WTC11 (cell line): Measurements from ENCODE around the gene GLTPD2. TPM values are rescaled to one million over a fixed set of nuclear protein-coding genes. Genes with fewer than 3 reads are reported as not detected.

ENCODE experiments used
- ATAC-seq: fragments of 200-7000 bp; cut with Tn5 transposase; 2 replicates; pipeline ENCODE4 v1.10.0; 2021; ENCODE audit warnings: mild to moderate bottlenecking, moderate library complexity
- CTCF ChIA-PET: fragments of 300-600 bp; sonication (Branson Sonifier 250); formaldehyde crosslinking; loops from one replicate; lab custom pipeline; 2021; ENCODE audit warnings: antibody characterized with exemption; lab: Charles Lee
- POLR2A ChIA-PET: fragments of 350-600 bp; sonication (Branson Sonifier 250); formaldehyde crosslinking; loops from one replicate; lab custom pipeline; 2021; ENCODE audit warnings: antibody characterized with exemption; lab: Charles Lee
- DNase-seq: peaks from one replicate; pipeline ENCODE4 v3.0.0; 2021; ENCODE audit warnings: low spot score
- H3K27ac Mint-ChIP-seq: 2 replicates; pipeline ENCODE4 v1.8.0; 2021; ENCODE audit warnings: mixed read lengths
- H3K27me3 Mint-ChIP-seq: 2 replicates; pipeline ENCODE4 v1.8.0; 2021; ENCODE audit warnings: low read depth, mild to moderate bottlenecking, moderate library complexity, mixed read lengths
- H3K36me3 Mint-ChIP-seq: 2 replicates; pipeline ENCODE4 v1.8.0; 2021; ENCODE audit warnings: mixed read lengths
- H3K4me1 Mint-ChIP-seq: 2 replicates; pipeline ENCODE4 v1.8.0; 2022; ENCODE audit warnings: mixed read lengths
- H3K4me3 Mint-ChIP-seq: 2 replicates; pipeline ENCODE4 v1.8.0; 2021; ENCODE audit warnings: mild to moderate bottlenecking, moderate library complexity, mixed read lengths
- H3K9me3 Mint-ChIP-seq: 2 replicates; pipeline ENCODE4 v1.8.0; 2021; ENCODE audit warnings: mixed read lengths
- ATF1 ChIP-seq: sonication (generic); formaldehyde crosslinking; IDR thresholded peaks from 2 replicates; pipeline ENCODE4 v1.8.1; 2023; ENCODE audit warnings: mild to moderate bottlenecking, moderate library complexity, missing genetic modification reagents
- CREB1 ChIP-seq: sonication (generic); formaldehyde crosslinking; IDR thresholded peaks from 2 replicates; pipeline ENCODE4 v1.8.0; 2023; ENCODE audit warnings: mild to moderate bottlenecking, missing genetic modification reagents
- CREM ChIP-seq: sonication (generic); formaldehyde crosslinking; IDR thresholded peaks from 2 replicates; pipeline ENCODE4 v1.8.1; 2022; ENCODE audit warnings: mild to moderate bottlenecking, missing genetic modification reagents, moderate library complexity
- EMX1 ChIP-seq: fragments of 250-450 bp; sonication (Bioruptor Pico); IDR thresholded peaks from 2 replicates; pipeline ENCODE4 v1.8.0; 2021; ENCODE audit warnings: mild to moderate bottlenecking
- NFATC4 ChIP-seq: fragments of 250-450 bp; sonication (Bioruptor Pico); IDR thresholded peaks from 2 replicates; pipeline ENCODE4 v1.9.0; 2021; ENCODE audit warnings: mild to moderate bottlenecking
- PRRX2 ChIP-seq: fragments of 250-450 bp; sonication (Bioruptor Pico); IDR thresholded peaks from 2 replicates; pipeline ENCODE4 v1.8.0; 2021; ENCODE audit warnings: mild to moderate bottlenecking
- RORB ChIP-seq: fragments of 250-450 bp; sonication (Bioruptor Pico); IDR thresholded peaks from 2 replicates; pipeline ENCODE4 v1.9.0; 2021; ENCODE audit warnings: mild to moderate bottlenecking
- SMAD3 ChIP-seq: sonication (generic); formaldehyde crosslinking; IDR thresholded peaks from 2 replicates; pipeline ENCODE4 v1.8.0; 2022; ENCODE audit warnings: missing genetic modification reagents, mild to moderate bottlenecking, borderline replicate concordance
- SMAD4 ChIP-seq: sonication (generic); formaldehyde crosslinking; IDR thresholded peaks from 2 replicates; pipeline ENCODE4 v1.8.0; 2022; ENCODE audit warnings: mild to moderate bottlenecking, missing genetic modification reagents
- TCF7 ChIP-seq: sonication (generic); formaldehyde crosslinking; IDR thresholded peaks from 2 replicates; pipeline ENCODE4 v1.8.0; 2022; ENCODE audit warnings: mild to moderate bottlenecking, low read depth, missing genetic modification reagents, moderate library complexity
- TEAD1 ChIP-seq: sonication (generic); formaldehyde crosslinking; IDR thresholded peaks from 2 replicates; pipeline ENCODE4 v1.8.0; 2022; ENCODE audit warnings: mild to moderate bottlenecking, missing genetic modification reagents
- ZNF138 ChIP-seq: sonication (generic); formaldehyde crosslinking; conservative IDR thresholded peaks from 2 replicates; pipeline ENCODE4 v1.8.1; 2022; ENCODE audit warnings: mild to moderate bottlenecking, moderate library complexity, missing genetic modification reagents
- ZNF232 ChIP-seq: sonication (generic); formaldehyde crosslinking; IDR thresholded peaks from 2 replicates; pipeline ENCODE4 v1.8.0; 2022; ENCODE audit warnings: mild to moderate bottlenecking, missing genetic modification reagents
- total RNA-seq: library from RNA; stranded (reverse); gene quantifications from 3 replicates; pipeline ENCODE4 v1.2.3, GENCODE V29; 2021
- TF ChIP-seq, protein P1 (sequence below): fragments of 250-450 bp; sonication (Bioruptor Pico); IDR thresholded peaks from 2 replicates; pipeline ENCODE4 v1.9.0; 2021; ENCODE audit warnings: moderate library complexity, mild to moderate bottlenecking, inconsistent platforms, borderline replicate concordance
- TF ChIP-seq, protein P2 (sequence below): fragments of 250-450 bp; sonication (Bioruptor Pico); IDR thresholded peaks from 2 replicates; pipeline ENCODE4 v1.9.0; 2021; ENCODE audit warnings: mild to moderate bottlenecking
- TF ChIP-seq, protein P3 (sequence below): sonication (generic); formaldehyde crosslinking; IDR thresholded peaks from 2 replicates; pipeline ENCODE4 v1.8.1; 2022; ENCODE audit warnings: missing genetic modification reagents, borderline replicate concordance
- TF ChIP-seq, protein P4 (sequence below): sonication (generic); formaldehyde crosslinking; IDR thresholded peaks from 2 replicates; pipeline ENCODE4 v1.8.0; 2022; ENCODE audit warnings: missing genetic modification reagents
- TF ChIP-seq, protein P5 (sequence below): fragments of 250-450 bp; sonication (Bioruptor Pico); IDR thresholded peaks from 2 replicates; pipeline ENCODE4 v2.1.2; 2022; ENCODE audit warnings: mild to moderate bottlenecking, moderate library complexity
- TF ChIP-seq, protein P6 (sequence below): sonication (generic); formaldehyde crosslinking; IDR thresholded peaks from 2 replicates; pipeline ENCODE4 v1.8.0; 2023; ENCODE audit warnings: mild to moderate bottlenecking, missing genetic modification reagents
- TF ChIP-seq, protein P7 (sequence below): sonication (generic); formaldehyde crosslinking; IDR thresholded peaks from 2 replicates; pipeline ENCODE4 v1.8.0; 2023; ENCODE audit warnings: missing genetic modification reagents, mild to moderate bottlenecking, borderline replicate concordance
- TF ChIP-seq, protein P8 (sequence below): sonication (generic); formaldehyde crosslinking; IDR thresholded peaks from 2 replicates; pipeline ENCODE4 v1.8.0; 2022; ENCODE audit warnings: mild to moderate bottlenecking, missing genetic modification reagents

The GLTPD2 gene
- total RNA-seq, 1 experiment from 2014 or later = not detected

DNA sequence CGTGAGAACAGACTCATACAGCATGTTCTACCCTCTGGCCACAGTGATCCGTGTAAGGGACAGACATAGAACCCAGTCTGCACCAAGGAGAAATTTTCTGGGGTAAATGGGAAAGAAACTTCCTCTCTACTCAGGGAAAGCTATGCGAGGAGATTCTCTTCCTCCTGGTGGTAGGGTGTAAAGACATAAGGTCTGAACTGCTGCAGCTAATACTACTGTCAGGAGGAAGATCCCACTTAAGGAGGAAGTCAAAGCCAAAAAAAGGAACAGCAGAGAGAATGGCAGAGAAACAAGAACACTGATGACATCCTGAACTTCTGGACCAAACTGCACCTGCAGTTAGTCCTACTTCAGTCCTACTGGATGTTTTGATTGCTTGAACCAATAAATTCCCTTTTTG is 24.2 kb upstream of the GLTPD2 start:
- TF ChIP-seq, protein P1, sequence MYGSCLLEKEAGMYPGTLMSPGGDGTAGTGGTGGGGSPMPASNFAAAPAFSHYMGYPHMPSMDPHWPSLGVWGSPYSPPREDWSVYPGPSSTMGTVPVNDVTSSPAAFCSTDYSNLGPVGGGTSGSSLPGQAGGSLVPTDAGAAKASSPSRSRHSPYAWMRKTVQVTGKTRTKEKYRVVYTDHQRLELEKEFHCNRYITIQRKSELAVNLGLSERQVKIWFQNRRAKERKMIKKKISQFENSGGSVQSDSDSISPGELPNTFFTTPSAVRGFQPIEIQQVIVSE (CRISPR knock-in tag) = no peak
- TF ChIP-seq, protein P2, sequence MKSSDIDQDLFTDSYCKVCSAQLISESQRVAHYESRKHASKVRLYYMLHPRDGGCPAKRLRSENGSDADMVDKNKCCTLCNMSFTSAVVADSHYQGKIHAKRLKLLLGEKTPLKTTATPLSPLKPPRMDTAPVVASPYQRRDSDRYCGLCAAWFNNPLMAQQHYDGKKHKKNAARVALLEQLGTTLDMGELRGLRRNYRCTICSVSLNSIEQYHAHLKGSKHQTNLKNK (CRISPR knock-in tag) = no peak
- no peak for TF ChIP-seq EMX1
- TF ChIP-seq CREB1 = no peak
- TF ChIP-seq, protein P3, sequence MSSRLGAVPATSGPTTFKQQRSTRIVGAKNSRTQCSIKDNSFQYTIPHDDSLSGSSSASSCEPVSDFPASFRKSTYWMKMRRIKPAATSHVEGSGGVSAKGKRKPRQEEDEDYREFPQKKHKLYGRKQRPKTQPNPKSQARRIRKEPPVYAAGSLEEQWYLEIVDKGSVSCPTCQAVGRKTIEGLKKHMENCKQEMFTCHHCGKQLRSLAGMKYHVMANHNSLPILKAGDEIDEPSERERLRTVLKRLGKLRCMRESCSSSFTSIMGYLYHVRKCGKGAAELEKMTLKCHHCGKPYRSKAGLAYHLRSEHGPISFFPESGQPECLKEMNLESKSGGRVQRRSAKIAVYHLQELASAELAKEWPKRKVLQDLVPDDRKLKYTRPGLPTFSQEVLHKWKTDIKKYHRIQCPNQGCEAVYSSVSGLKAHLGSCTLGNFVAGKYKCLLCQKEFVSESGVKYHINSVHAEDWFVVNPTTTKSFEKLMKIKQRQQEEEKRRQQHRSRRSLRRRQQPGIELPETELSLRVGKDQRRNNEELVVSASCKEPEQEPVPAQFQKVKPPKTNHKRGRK = no peak
- TF ChIP-seq, protein P4, sequence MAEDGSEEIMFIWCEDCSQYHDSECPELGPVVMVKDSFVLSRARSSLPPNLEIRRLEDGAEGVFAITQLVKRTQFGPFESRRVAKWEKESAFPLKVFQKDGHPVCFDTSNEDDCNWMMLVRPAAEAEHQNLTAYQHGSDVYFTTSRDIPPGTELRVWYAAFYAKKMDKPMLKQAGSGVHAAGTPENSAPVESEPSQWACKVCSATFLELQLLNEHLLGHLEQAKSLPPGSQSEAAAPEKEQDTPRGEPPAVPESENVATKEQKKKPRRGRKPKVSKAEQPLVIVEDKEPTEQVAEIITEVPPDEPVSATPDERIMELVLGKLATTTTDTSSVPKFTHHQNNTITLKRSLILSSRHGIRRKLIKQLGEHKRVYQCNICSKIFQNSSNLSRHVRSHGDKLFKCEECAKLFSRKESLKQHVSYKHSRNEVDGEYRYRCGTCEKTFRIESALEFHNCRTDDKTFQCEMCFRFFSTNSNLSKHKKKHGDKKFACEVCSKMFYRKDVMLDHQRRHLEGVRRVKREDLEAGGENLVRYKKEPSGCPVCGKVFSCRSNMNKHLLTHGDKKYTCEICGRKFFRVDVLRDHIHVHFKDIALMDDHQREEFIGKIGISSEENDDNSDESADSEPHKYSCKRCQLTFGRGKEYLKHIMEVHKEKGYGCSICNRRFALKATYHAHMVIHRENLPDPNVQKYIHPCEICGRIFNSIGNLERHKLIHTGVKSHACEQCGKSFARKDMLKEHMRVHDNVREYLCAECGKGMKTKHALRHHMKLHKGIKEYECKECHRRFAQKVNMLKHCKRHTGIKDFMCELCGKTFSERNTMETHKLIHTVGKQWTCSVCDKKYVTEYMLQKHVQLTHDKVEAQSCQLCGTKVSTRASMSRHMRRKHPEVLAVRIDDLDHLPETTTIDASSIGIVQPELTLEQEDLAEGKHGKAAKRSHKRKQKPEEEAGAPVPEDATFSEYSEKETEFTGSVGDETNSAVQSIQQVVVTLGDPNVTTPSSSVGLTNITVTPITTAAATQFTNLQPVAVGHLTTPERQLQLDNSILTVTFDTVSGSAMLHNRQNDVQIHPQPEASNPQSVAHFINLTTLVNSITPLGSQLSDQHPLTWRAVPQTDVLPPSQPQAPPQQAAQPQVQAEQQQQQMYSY (CRISPR knock-in tag) = no peak
- TF ChIP-seq, protein P5, sequence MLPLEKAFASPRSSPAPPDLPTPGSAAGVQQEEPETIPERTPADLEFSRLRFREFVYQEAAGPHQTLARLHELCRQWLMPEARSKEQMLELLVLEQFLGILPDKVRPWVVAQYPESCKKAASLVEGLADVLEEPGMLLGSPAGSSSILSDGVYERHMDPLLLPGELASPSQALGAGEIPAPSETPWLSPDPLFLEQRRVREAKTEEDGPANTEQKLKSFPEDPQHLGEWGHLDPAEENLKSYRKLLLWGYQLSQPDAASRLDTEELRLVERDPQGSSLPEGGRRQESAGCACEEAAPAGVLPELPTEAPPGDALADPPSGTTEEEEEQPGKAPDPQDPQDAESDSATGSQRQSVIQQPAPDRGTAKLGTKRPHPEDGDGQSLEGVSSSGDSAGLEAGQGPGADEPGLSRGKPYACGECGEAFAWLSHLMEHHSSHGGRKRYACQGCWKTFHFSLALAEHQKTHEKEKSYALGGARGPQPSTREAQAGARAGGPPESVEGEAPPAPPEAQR (CRISPR knock-in tag) = no peak
- TF ChIP-seq ZNF232 (CRISPR knock-in tag) = no peak
- TF ChIP-seq CREM = no peak
- no peak for TF ChIP-seq ZNF138 (CRISPR knock-in tag)
- TF ChIP-seq RORB (CRISPR knock-in tag) = no peak
- no peak for TF ChIP-seq ATF1
- TF ChIP-seq, protein P6, sequence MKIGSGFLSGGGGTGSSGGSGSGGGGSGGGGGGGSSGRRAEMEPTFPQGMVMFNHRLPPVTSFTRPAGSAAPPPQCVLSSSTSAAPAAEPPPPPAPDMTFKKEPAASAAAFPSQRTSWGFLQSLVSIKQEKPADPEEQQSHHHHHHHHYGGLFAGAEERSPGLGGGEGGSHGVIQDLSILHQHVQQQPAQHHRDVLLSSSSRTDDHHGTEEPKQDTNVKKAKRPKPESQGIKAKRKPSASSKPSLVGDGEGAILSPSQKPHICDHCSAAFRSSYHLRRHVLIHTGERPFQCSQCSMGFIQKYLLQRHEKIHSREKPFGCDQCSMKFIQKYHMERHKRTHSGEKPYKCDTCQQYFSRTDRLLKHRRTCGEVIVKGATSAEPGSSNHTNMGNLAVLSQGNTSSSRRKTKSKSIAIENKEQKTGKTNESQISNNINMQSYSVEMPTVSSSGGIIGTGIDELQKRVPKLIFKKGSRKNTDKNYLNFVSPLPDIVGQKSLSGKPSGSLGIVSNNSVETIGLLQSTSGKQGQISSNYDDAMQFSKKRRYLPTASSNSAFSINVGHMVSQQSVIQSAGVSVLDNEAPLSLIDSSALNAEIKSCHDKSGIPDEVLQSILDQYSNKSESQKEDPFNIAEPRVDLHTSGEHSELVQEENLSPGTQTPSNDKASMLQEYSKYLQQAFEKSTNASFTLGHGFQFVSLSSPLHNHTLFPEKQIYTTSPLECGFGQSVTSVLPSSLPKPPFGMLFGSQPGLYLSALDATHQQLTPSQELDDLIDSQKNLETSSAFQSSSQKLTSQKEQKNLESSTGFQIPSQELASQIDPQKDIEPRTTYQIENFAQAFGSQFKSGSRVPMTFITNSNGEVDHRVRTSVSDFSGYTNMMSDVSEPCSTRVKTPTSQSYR (CRISPR knock-in tag) = no peak
- no peak for TF ChIP-seq SMAD4 (CRISPR knock-in tag)
- no peak for TF ChIP-seq PRRX2 (CRISPR knock-in tag)
- TF ChIP-seq TCF7 (CRISPR knock-in tag) = no peak
- CTCF ChIA-PET = interaction anchor here (0.6 kb wide), 1 partner anchor 352 kb away, joined by 3 read pairs; no protein-coding TSS in a partner anchor
- Mint-ChIP-seq H3K9me3 (no peaks in the 10 kb centered on the region), H3K27ac (peak overlapping the region; percentile 58; the same call in 1 of the 2 replicates), H3K27me3 (no peaks in the 10 kb centered on the region), H3K36me3 (no peaks in the 10 kb centered on the region), H3K4me1 (no peaks in the 10 kb centered on the region), H3K4me3 (no peak overlapping the region)
- no peak for DNase-seq
- POLR2A ChIA-PET = no interaction called here
- no peak for ATAC-seq

DNA sequence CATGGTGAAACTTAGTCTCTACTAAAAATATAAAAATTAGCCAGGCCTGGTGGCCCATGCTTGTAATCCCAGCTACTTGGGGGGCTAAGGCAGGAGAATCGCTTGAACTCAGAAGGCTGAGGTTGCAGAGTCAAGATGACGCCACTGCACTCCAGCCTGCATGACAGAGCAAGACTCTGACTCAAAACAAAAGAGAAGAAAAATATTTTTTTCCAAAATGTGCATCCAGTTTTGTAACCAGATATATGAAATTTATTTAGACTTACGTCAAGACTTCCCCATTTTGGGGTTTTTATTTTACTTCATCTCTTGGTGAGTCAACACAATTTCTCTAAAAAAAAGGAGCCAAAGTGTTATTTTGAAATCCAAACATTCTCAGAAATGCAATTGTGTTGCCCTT is 22.6 kb upstream of the GLTPD2 start:
- ChIA-PET POLR2A (no interaction called here), CTCF (no interaction called here)
- no peak overlapping the region for H3K4me3 Mint-ChIP-seq
- H3K27ac Mint-ChIP-seq = no peak overlapping the region
- H3K4me1 Mint-ChIP-seq = no peaks in the 10 kb centered on the region
- H3K27me3 Mint-ChIP-seq = no peaks in the 10 kb centered on the region
- no peak for ATAC-seq
- no peaks in the 10 kb centered on the region for H3K36me3 Mint-ChIP-seq
- no peaks in the 10 kb centered on the region for H3K9me3 Mint-ChIP-seq
- DNase-seq = no peak
- TF ChIP-seq NFATC4 (CRISPR knock-in tag) = no peak
- TF ChIP-seq, protein P7, sequence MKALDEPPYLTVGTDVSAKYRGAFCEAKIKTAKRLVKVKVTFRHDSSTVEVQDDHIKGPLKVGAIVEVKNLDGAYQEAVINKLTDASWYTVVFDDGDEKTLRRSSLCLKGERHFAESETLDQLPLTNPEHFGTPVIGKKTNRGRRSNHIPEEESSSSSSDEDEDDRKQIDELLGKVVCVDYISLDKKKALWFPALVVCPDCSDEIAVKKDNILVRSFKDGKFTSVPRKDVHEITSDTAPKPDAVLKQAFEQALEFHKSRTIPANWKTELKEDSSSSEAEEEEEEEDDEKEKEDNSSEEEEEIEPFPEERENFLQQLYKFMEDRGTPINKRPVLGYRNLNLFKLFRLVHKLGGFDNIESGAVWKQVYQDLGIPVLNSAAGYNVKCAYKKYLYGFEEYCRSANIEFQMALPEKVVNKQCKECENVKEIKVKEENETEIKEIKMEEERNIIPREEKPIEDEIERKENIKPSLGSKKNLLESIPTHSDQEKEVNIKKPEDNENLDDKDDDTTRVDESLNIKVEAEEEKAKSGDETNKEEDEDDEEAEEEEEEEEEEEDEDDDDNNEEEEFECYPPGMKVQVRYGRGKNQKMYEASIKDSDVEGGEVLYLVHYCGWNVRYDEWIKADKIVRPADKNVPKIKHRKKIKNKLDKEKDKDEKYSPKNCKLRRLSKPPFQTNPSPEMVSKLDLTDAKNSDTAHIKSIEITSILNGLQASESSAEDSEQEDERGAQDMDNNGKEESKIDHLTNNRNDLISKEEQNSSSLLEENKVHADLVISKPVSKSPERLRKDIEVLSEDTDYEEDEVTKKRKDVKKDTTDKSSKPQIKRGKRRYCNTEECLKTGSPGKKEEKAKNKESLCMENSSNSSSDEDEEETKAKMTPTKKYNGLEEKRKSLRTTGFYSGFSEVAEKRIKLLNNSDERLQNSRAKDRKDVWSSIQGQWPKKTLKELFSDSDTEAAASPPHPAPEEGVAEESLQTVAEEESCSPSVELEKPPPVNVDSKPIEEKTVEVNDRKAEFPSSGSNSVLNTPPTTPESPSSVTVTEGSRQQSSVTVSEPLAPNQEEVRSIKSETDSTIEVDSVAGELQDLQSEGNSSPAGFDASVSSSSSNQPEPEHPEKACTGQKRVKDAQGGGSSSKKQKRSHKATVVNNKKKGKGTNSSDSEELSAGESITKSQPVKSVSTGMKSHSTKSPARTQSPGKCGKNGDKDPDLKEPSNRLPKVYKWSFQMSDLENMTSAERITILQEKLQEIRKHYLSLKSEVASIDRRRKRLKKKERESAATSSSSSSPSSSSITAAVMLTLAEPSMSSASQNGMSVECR (CRISPR knock-in tag) = no peak
- TF ChIP-seq SMAD3 (CRISPR knock-in tag) = no peak
- no peak for TF ChIP-seq PRRX2 (CRISPR knock-in tag)
- TF ChIP-seq, protein P8, sequence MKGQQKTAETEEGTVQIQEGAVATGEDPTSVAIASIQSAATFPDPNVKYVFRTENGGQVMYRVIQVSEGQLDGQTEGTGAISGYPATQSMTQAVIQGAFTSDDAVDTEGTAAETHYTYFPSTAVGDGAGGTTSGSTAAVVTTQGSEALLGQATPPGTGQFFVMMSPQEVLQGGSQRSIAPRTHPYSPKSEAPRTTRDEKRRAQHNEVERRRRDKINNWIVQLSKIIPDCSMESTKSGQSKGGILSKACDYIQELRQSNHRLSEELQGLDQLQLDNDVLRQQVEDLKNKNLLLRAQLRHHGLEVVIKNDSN (CRISPR knock-in tag) = no peak
- no peak for TF ChIP-seq TEAD1 (CRISPR knock-in tag)
